Stomach (tissue), 4 donors: Measurements from ENCODE around the gene RBM19.

Source experiments
- CTCF ChIP-seq, 7 experiments: fragments of 450-650 bp in 4 of 7; fragments of 200-600 bp in 3 of 7; sonication (generic) in 3 of 7; IDR thresholded peaks; one replicate each; pipeline ENCODE4 v1.5.1; 2016 to 2019; ENCODE audit warnings: antibody characterized with exemption in 7 of 7, control low read depth in 2 of 7, mild to moderate bottlenecking in 1 of 7
- POLR2A ChIP-seq, 4 donors: fragments of 450-650 bp; IDR thresholded peaks; one replicate each; pipeline ENCODE4 v1.6.1; 2016; ENCODE audit warnings: antibody characterized with exemption in 4 of 4, control low read depth in 2 of 4, mild to moderate bottlenecking in 1 of 4, moderate library complexity in 1 of 4

- TF ChIP-seq POLR2A (IDR thresholded peaks at IDR 0.05): no peak
- TF ChIP-seq CTCF (IDR thresholded peaks at IDR 0.05): no peak
Measured at GRCh38 chr12:113782873-113783272, 183.3 kb downstream of the RBM19 start.
